Endothelial cell of umbilical vein (primary cell): ENCODE data around the gene STIM1.

Experiments
- EZH2 ChIP-seq: IDR thresholded peaks from 2 replicates; pipeline ENCODE4 v1.6.1; 2012; ENCODE audit warnings: borderline replicate concordance, low read depth, mild to moderate bottlenecking, moderate library complexity, low read length, inconsistent platforms; ENCODE audit not compliant: severe bottlenecking
- POLR2AphosphoS5 ChIP-seq: IDR thresholded peaks from 2 replicates; pipeline ENCODE4 v1.6.1; 2012; ENCODE audit warnings: low read depth, mild to moderate bottlenecking, control low read depth, low read length, moderate library complexity; ENCODE audit not compliant: insufficient read depth
- TF ChIP-seq, protein P1 (sequence below), 2 donors: IDR thresholded peaks; 1 replicate in 1 of 2; 2 replicates in 1 of 2; pipeline ENCODE4 v1.5.1; 2011; ENCODE audit warnings: low read length in 2 of 2, mild to moderate bottlenecking in 2 of 2, moderate library complexity in 2 of 2, control low read depth in 1 of 2, inconsistent platforms in 1 of 2, low read depth in 1 of 2; ENCODE audit not compliant: insufficient read depth in 1 of 2; ENCODE audit errors: extremely low read depth in 1 of 2

DNA sequence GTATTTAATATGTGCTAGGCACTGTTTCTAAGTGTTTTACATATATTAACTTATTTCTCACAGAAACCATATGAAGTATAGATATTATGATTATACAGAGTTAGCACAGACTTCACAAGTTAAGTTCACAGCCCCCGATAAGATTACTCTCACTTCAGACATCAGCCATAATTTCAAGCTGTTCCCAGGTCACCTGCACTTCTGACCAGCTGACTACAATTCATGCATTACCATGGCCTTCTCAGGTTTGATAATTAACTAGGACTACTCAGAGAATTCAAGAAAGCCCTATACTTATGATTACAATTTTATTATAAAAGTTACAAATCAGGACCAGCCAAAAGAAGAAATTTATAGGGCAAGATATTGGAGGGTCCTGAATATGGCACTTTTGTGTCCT, 170.9 kb downstream of the STIM1 start:
- TF ChIP-seq, protein P1, sequence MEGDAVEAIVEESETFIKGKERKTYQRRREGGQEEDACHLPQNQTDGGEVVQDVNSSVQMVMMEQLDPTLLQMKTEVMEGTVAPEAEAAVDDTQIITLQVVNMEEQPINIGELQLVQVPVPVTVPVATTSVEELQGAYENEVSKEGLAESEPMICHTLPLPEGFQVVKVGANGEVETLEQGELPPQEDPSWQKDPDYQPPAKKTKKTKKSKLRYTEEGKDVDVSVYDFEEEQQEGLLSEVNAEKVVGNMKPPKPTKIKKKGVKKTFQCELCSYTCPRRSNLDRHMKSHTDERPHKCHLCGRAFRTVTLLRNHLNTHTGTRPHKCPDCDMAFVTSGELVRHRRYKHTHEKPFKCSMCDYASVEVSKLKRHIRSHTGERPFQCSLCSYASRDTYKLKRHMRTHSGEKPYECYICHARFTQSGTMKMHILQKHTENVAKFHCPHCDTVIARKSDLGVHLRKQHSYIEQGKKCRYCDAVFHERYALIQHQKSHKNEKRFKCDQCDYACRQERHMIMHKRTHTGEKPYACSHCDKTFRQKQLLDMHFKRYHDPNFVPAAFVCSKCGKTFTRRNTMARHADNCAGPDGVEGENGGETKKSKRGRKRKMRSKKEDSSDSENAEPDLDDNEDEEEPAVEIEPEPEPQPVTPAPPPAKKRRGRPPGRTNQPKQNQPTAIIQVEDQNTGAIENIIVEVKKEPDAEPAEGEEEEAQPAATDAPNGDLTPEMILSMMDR (IDR thresholded peaks at IDR 0.05; ENCODE audit: extremely low read depth in 1 of 2, insufficient read depth in 1 of 2, low read depth in 1 of 2, low read length in 2 of 2), result no peak
- TF ChIP-seq EZH2 (no peak), POLR2AphosphoS5 (no peak)
